ENCODE results near the gene NXN.
"Not testable (repeated sequence)": the region's sequence is repeated elsewhere in the genome, so short reads cannot be mapped to it uniquely, and the experiment has no call there.

Gene NXN

DNA sequence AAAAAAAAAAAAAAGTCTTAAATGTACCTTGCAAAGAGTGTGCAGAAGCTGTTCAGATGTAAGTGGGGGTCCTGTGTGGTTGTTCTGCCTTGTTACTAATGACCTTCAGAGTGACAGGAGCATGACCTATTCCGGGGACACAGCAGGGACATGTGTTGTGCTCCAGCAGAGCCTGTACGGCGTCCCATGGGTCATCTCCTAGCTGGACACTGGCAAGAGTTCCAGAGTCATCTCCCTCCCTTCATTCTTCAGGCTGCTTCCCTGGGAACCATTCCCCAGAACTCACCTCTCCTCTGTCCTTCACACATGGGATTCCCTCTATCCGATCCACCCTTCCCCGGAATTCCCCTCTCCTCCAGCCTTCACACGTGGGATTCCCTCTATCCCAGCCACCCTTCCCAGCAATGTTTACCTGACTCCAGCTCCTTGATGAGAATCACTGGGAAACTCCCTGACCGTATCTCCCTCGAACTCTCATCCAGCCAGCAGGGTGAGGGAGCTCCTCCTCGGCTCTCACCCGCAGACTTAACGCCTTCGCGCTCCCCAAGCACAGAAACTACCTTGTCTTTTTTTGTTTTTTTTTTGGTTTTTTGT is 111.6 kb downstream of the NXN start:
- Histone ChIP-seq H3K23ac (ENCODE audit: low read length in 2 of 2) (no peak overlapping the region), H3K4ac (ENCODE audit: low read depth in 1 of 2, low read length in 2 of 2) (no peak overlapping the region), H3K9me3 (ENCODE audit: control insufficient read depth, low read length) (no peaks in the 10 kb centered on the region), H4K8ac (ENCODE audit: low read length) (peak overlapping the region; percentile 8), H2BK15ac (ENCODE audit: low read depth, poor library complexity, severe bottlenecking) (no peak overlapping the region), H3K27ac (ENCODE audit: low read length, poor library complexity, severe bottlenecking) (no peak overlapping the region), H3K36me3 (ENCODE audit: control insufficient read depth in 1 of 2, insufficient read depth in 2 of 2, low read depth in 1 of 2, low read length in 2 of 2) (peaks cover 0 to 18% of the 10 kb centered on the region in 2 experiments), H4K91ac (ENCODE audit: low read length) (no peak overlapping the region), H3K14ac (ENCODE audit: low read length in 2 of 2) (peak overlapping the region in 1 of 2 experiments; percentile 48), H2AK5ac (ENCODE audit: low read length, severe bottlenecking) (no peak overlapping the region), H2BK12ac (ENCODE audit: low read length in 2 of 2) (peak overlapping the region; percentile 29 to 50), H2BK120ac (ENCODE audit: low read depth, low read length) (peak overlapping the region; percentile 4), H3K79me1 (replicated peaks; ENCODE audit: low read length, poor library complexity, severe bottlenecking) (peaks cover 37% of the 10 kb centered on the region), H3K4me3 (ENCODE audit: insufficient read depth in 1 of 2, low read depth in 1 of 2, low read length in 2 of 2) (no peak overlapping the region), H3K9ac (ENCODE audit: low read length) (no peak overlapping the region), H3K4me1 (ENCODE audit: control insufficient read depth, insufficient read depth, low read depth, low read length) (peaks cover 19% of the 10 kb centered on the region), H2BK5ac (ENCODE audit: low read depth, low read length, poor library complexity, severe bottlenecking) (no peak overlapping the region), H3K18ac (ENCODE audit: low read depth in 1 of 2, low read length in 2 of 2) (peak overlapping the region; percentile 3 to 9), H3K4me2 (ENCODE audit: low read length, poor library complexity, severe bottlenecking) (no peak overlapping the region), H2AFZ (ENCODE audit: low read depth, low read length) (no peak overlapping the region), H3K27me3 (ENCODE audit: control insufficient read depth in 1 of 2, insufficient read depth in 1 of 2, low read length in 2 of 2) (no peaks in the 10 kb centered on the region)
- WGBS = 93% methylated on average over 13 of the region's 13 CpGs
- DNase-seq = peak; percentile 67

DNA sequence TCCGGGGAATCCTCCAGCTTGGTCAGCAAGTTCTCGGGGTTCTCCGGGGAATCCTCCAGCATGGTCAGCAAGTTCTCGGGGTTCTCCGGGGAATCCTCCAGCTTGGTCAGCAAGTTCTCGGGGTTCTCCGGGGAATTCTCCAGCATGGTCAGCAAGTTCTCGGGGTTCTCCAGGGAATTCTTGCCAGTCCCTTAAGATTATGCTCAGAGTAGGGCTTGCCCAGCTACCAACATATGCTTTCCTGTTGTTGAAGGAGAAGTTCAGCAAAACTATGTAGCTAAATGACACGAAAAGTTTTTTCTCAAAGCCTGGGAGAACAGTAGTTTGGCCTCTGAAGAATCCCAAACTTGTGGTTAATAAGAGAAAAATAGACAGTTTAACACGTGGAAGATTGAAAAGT is 112.3 kb downstream of the NXN start:
- H3K27me3 ChIP-seq (ENCODE audit: control insufficient read depth in 1 of 2, insufficient read depth in 1 of 2, low read length in 2 of 2); H3K4me3 ChIP-seq (ENCODE audit: insufficient read depth in 1 of 2, low read depth in 1 of 2, low read length in 2 of 2); H3K14ac ChIP-seq (ENCODE audit: low read length in 2 of 2); H4K8ac ChIP-seq (ENCODE audit: low read length); H4K91ac ChIP-seq (ENCODE audit: low read length); H3K18ac ChIP-seq (ENCODE audit: low read depth in 1 of 2, low read length in 2 of 2); H3K9ac ChIP-seq (ENCODE audit: low read length); H2BK5ac ChIP-seq (ENCODE audit: low read depth, low read length, poor library complexity, severe bottlenecking); H2BK120ac ChIP-seq (ENCODE audit: low read depth, low read length); H3K23ac ChIP-seq (ENCODE audit: low read length in 2 of 2); H2AFZ ChIP-seq (ENCODE audit: low read depth, low read length); H2BK12ac ChIP-seq (ENCODE audit: low read length in 2 of 2); H3K9me3 ChIP-seq (ENCODE audit: control insufficient read depth, low read length); DNase-seq; H3K4ac ChIP-seq (ENCODE audit: low read depth in 1 of 2, low read length in 2 of 2); H3K27ac ChIP-seq (ENCODE audit: low read length, poor library complexity, severe bottlenecking); H2AK5ac ChIP-seq (ENCODE audit: low read length, severe bottlenecking); H3K4me2 ChIP-seq (ENCODE audit: low read length, poor library complexity, severe bottlenecking); H2BK15ac ChIP-seq (ENCODE audit: low read depth, poor library complexity, severe bottlenecking): not testable (repeated sequence)
- WGBS = 97% methylated on average over 8 of the region's 10 CpGs
- Histone ChIP-seq H3K79me1 (replicated peaks; ENCODE audit: low read length, poor library complexity, severe bottlenecking) (peaks cover 32% of the 10 kb centered on the region), H3K36me3 (ENCODE audit: control insufficient read depth in 1 of 2, insufficient read depth in 2 of 2, low read depth in 1 of 2, low read length in 2 of 2) (peaks cover 0 to 18% of the 10 kb centered on the region in 2 experiments), H3K4me1 (ENCODE audit: control insufficient read depth, insufficient read depth, low read depth, low read length) (peaks cover 19% of the 10 kb centered on the region)

DNA sequence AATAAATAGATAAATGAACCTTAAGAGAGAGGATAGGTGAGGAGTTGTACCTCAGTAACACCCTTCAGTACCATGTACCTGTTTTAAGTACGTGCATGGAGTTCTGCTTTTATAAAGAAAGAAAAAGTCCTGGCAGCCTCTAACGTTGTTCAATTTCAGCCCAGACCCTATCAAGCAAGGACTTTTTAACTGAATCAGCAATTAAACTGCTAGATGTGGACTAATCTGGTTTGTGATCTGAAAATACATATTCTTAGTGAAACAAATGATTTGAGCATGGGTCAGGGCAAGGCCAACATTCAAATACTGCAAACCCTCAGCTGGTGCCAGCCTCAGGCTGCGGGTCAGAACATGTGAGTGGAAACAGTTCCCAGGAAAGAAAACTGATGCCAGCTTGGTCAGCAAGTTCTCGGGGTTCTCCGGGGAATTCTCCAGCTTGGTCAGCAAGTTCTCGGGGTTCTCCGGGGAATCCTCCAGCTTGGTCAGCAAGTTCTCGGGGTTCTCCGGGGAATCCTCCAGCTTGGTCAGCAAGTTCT is 112.9 kb downstream of the NXN start:
- Histone ChIP-seq H3K23ac (ENCODE audit: low read length in 2 of 2) (no peak overlapping the region), H2BK12ac (ENCODE audit: low read length in 2 of 2) (no peak overlapping the region), H3K27ac (ENCODE audit: low read length, poor library complexity, severe bottlenecking) (no peak overlapping the region), H3K9ac (ENCODE audit: low read length) (no peak overlapping the region), H3K4me3 (ENCODE audit: insufficient read depth in 1 of 2, low read depth in 1 of 2, low read length in 2 of 2) (no peak overlapping the region), H2BK15ac (ENCODE audit: low read depth, poor library complexity, severe bottlenecking) (no peak overlapping the region), H3K4me2 (ENCODE audit: low read length, poor library complexity, severe bottlenecking) (no peak overlapping the region), H3K4me1 (ENCODE audit: control insufficient read depth, insufficient read depth, low read depth, low read length) (peaks cover 19% of the 10 kb centered on the region), H3K9me3 (ENCODE audit: control insufficient read depth, low read length) (no peaks in the 10 kb centered on the region), H3K36me3 (ENCODE audit: control insufficient read depth in 1 of 2, insufficient read depth in 2 of 2, low read depth in 1 of 2, low read length in 2 of 2) (peaks cover 0 to 23% of the 10 kb centered on the region in 2 experiments), H2BK5ac (ENCODE audit: low read depth, low read length, poor library complexity, severe bottlenecking) (no peak overlapping the region), H3K18ac (ENCODE audit: low read depth in 1 of 2, low read length in 2 of 2) (no peak overlapping the region), H4K8ac (ENCODE audit: low read length) (no peak overlapping the region), H2AFZ (ENCODE audit: low read depth, low read length) (no peak overlapping the region), H3K27me3 (ENCODE audit: control insufficient read depth in 1 of 2, insufficient read depth in 1 of 2, low read length in 2 of 2) (no peaks in the 10 kb centered on the region), H3K14ac (ENCODE audit: low read length in 2 of 2) (no peak overlapping the region), H3K79me1 (replicated peaks; ENCODE audit: low read length, poor library complexity, severe bottlenecking) (peaks cover 35% of the 10 kb centered on the region), H2BK120ac (ENCODE audit: low read depth, low read length) (no peak overlapping the region), H3K4ac (ENCODE audit: low read depth in 1 of 2, low read length in 2 of 2) (no peak overlapping the region), H4K91ac (ENCODE audit: low read length) (no peak overlapping the region), H2AK5ac (ENCODE audit: low read length, severe bottlenecking) (no peak overlapping the region)
- no peak for DNase-seq
- WGBS = 100% methylated on average over 5 of the region's 9 CpGs

GRCh38 chr17:864315-864714 is 115.3 kb downstream of the NXN start:
- H3K27me3 ChIP-seq (ENCODE audit: control insufficient read depth in 1 of 2, insufficient read depth in 1 of 2, low read length in 2 of 2) = no peaks in the 10 kb centered on the region
- H3K14ac ChIP-seq (ENCODE audit: low read length in 2 of 2) = no peak overlapping the region
- H2BK12ac ChIP-seq (ENCODE audit: low read length in 2 of 2) = peak overlapping the region in 1 of 2 experiments; percentile 13
- H2BK5ac ChIP-seq (ENCODE audit: low read depth, low read length, poor library complexity, severe bottlenecking) = no peak overlapping the region
- H2BK120ac ChIP-seq (ENCODE audit: low read depth, low read length) = peak overlapping the region; percentile 9
- no peak overlapping the region for H2AK5ac ChIP-seq (ENCODE audit: low read length, severe bottlenecking)
- H3K18ac ChIP-seq (ENCODE audit: low read depth in 1 of 2, low read length in 2 of 2) = peak overlapping the region in 1 of 2 experiments; percentile 87
- H3K36me3 ChIP-seq (ENCODE audit: control insufficient read depth in 1 of 2, insufficient read depth in 2 of 2, low read depth in 1 of 2, low read length in 2 of 2) = peaks cover 0 to 20% of the 10 kb centered on the region in 2 experiments
- H4K91ac ChIP-seq (ENCODE audit: low read length) = no peak overlapping the region
- peaks cover 15% of the 10 kb centered on the region for H3K4me1 ChIP-seq (ENCODE audit: control insufficient read depth, insufficient read depth, low read depth, low read length)
- H3K27ac ChIP-seq (ENCODE audit: low read length, poor library complexity, severe bottlenecking) = no peak overlapping the region
- 42% methylated on average over 8 of the region's 8 CpGs for WGBS
- no peaks in the 10 kb centered on the region for H3K9me3 ChIP-seq (ENCODE audit: control insufficient read depth, low read length)
- no peak overlapping the region for H3K23ac ChIP-seq (ENCODE audit: low read length in 2 of 2)
- H2BK15ac ChIP-seq (ENCODE audit: low read depth, poor library complexity, severe bottlenecking) = no peak overlapping the region
- peaks cover 38% of the 10 kb centered on the region for H3K79me1 ChIP-seq (replicated peaks; ENCODE audit: low read length, poor library complexity, severe bottlenecking)
- H3K9ac ChIP-seq (ENCODE audit: low read length) = no peak overlapping the region
- H3K4me3 ChIP-seq (ENCODE audit: insufficient read depth in 1 of 2, low read depth in 1 of 2, low read length in 2 of 2) = no peak overlapping the region
- H3K4me2 ChIP-seq (ENCODE audit: low read length, poor library complexity, severe bottlenecking) = no peak overlapping the region
- H4K8ac ChIP-seq (ENCODE audit: low read length) = peak overlapping the region; percentile 63
- no peak for DNase-seq
- no peak overlapping the region for H2AFZ ChIP-seq (ENCODE audit: low read depth, low read length)
- no peak overlapping the region for H3K4ac ChIP-seq (ENCODE audit: low read depth in 1 of 2, low read length in 2 of 2)
